Measurements from ENCODE around the gene CFAP54.

DNA sequence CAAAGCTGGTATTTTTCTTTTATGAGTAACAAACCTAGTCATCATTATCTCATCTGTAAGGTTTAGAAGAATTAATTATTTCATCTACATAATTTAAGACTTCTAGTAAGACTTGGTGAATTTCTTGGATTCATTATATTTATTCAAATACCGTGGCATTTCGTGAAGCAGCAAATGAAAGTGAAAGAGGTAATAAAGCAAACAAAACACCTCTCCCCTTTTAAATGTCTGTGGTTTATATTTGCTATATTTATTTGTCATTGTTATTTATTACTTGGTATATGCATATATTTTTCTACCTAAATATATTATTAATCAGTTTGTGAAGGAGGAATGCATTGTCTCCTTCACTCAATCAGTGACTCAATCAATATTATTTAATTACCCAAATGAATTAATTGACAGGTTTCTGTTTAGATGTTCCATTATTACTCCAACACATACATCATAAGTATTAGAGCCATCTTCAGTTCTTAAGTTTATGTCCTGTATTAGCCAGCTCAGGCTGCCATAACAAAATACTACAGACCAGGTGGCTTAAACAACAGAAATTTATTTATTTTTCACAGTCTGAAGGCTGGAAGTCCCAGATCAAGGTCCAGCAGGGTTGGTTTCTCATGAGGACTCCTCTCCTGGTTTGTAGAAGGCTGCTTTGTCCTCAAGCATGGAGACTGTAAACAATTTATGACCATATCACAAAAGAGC, 6.6 kb downstream of the CFAP54 start:
- TF ChIP-seq, protein P1, sequence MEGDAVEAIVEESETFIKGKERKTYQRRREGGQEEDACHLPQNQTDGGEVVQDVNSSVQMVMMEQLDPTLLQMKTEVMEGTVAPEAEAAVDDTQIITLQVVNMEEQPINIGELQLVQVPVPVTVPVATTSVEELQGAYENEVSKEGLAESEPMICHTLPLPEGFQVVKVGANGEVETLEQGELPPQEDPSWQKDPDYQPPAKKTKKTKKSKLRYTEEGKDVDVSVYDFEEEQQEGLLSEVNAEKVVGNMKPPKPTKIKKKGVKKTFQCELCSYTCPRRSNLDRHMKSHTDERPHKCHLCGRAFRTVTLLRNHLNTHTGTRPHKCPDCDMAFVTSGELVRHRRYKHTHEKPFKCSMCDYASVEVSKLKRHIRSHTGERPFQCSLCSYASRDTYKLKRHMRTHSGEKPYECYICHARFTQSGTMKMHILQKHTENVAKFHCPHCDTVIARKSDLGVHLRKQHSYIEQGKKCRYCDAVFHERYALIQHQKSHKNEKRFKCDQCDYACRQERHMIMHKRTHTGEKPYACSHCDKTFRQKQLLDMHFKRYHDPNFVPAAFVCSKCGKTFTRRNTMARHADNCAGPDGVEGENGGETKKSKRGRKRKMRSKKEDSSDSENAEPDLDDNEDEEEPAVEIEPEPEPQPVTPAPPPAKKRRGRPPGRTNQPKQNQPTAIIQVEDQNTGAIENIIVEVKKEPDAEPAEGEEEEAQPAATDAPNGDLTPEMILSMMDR (IDR thresholded peaks at IDR 0.05; ENCODE audit: low read length): no peak
- TF ChIP-seq EZH2 (IDR thresholded peaks at IDR 0.05; ENCODE audit: borderline replicate concordance, low read length): no peak

All from OCI-LY1 (cell line).